ENCODE results near the gene PLCB1.

Gene PLCB1

DNA sequence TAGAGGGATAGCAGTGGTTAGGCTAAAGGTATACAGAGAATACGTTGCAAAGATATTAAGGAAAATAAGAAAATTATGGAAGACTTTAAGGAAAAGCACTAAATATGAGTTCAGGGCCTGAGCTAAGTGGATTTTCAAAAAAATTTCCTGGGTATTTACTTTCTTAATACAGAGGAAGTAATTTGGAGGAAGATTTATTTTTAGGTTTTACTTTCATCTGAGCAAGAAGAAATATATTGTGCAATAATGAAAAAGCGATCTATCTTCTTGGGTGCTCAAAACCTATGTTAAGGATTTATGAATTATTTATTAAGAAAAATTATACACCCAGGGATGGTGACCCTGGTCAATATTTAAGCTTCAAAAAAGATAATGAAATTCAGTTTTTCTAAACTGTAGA lies 224.7 kb downstream of the PLCB1 start:
- H3K36me3 ChIP-seq = no peaks in the 10 kb centered on the region
- DNase-seq = no peak
- H3K27me3 ChIP-seq = no peaks in the 10 kb centered on the region
- no peaks in the 10 kb centered on the region for H3K9me3 ChIP-seq
- intact Hi-C loops (cut with DNase I; ENCODE audit: low total_unique reads) = no loop called here
- no peak overlapping the region for H3K4me3 ChIP-seq
- TF ChIP-seq, protein P1, sequence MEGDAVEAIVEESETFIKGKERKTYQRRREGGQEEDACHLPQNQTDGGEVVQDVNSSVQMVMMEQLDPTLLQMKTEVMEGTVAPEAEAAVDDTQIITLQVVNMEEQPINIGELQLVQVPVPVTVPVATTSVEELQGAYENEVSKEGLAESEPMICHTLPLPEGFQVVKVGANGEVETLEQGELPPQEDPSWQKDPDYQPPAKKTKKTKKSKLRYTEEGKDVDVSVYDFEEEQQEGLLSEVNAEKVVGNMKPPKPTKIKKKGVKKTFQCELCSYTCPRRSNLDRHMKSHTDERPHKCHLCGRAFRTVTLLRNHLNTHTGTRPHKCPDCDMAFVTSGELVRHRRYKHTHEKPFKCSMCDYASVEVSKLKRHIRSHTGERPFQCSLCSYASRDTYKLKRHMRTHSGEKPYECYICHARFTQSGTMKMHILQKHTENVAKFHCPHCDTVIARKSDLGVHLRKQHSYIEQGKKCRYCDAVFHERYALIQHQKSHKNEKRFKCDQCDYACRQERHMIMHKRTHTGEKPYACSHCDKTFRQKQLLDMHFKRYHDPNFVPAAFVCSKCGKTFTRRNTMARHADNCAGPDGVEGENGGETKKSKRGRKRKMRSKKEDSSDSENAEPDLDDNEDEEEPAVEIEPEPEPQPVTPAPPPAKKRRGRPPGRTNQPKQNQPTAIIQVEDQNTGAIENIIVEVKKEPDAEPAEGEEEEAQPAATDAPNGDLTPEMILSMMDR (IDR thresholded peaks at IDR 0.05) = no peak
- H3K4me1 ChIP-seq = no peaks in the 10 kb centered on the region
- no peak overlapping the region for H3K27ac ChIP-seq

DNA sequence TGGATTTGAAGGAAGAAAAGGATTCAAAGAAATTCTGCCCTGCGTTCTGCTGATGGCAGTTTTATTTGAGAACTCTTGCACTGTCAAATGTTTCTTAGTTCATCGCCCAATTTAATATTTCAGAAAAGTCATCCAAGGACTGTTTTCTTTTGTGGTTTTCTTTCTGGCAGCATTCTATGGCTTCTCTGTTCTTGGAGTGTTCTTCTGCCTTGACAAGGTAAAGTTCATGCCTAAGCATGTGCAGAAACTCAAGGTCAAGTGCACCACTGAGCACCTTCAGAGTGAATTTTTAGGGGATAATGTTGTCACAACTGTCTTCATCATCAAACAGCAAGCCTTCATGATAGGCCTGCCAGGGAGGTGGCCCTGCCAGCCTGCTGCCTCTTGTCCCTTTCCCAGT lies 225.6 kb downstream of the PLCB1 start:
- H3K27ac ChIP-seq = no peak overlapping the region
- no peaks in the 10 kb centered on the region for H3K9me3 ChIP-seq
- H3K4me1 ChIP-seq = no peaks in the 10 kb centered on the region
- no peaks in the 10 kb centered on the region for H3K36me3 ChIP-seq
- no peak overlapping the region for H3K4me3 ChIP-seq
- intact Hi-C loops (cut with DNase I; ENCODE audit: low total_unique reads) = no loop called here
- TF ChIP-seq, protein P1 (IDR thresholded peaks at IDR 0.05) = no peak
- DNase-seq = no peak
- no peaks in the 10 kb centered on the region for H3K27me3 ChIP-seq

DNA sequence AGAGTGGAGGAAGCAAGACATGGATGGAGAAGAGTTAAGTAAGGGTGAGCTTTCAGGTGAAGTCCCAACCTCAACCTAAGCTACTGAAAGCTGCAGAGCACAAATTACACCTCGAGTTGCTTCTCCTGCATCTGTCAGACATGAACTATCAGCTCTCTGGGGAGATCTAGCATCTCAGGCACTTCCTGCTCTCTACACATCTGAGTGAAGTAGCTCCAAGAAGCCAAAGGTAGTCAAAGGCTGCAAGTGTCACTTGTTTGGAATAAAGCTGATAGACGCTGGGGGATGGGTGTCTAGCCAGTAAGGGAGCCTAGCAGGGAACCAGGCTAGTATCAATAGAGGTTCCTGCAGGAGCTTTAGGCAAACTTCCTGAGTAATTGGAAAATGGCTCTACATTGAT lies 228.0 kb downstream of the PLCB1 start:
- Histone ChIP-seq H3K27me3 (no peaks in the 10 kb centered on the region), H3K27ac (no peak overlapping the region), H3K36me3 (no peaks in the 10 kb centered on the region), H3K4me3 (no peak overlapping the region), H3K9me3 (no peaks in the 10 kb centered on the region), H3K4me1 (no peaks in the 10 kb centered on the region)
- intact Hi-C loops (cut with DNase I; ENCODE audit: low total_unique reads) = no loop called here
- TF ChIP-seq, protein P1 (IDR thresholded peaks at IDR 0.05) = no peak
- no peak for DNase-seq

DNA sequence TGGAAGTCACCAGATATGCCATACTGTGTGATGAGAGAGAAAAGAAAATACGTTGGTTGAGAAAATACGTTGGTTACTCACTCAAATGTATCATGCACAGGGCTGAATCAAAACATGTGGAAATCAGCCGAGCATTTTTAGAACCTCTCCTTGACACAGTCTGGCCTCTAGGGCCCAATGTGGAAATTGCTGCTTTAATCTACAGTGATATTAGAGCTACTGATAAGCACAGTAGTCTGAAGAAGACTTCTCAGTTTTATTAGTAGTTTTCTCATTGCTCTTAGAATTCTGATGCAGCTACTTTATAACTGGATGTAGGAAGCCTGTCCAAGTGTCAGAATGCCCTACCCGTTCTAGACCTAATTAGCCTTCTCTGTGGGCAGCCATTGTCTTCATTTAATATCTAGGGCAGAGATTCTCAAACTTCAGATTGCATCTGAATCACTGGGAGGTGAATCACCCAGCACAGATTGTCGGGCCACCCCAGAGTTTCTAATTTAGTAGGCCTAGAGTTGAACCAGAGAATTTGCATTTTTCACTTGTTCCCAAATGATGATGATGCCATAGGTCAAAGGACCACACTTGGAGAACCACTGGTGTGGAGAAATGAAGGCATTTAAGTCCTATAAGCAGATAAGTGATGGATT lies 229.1 kb downstream of the PLCB1 start:
- H3K27me3 ChIP-seq = no peaks in the 10 kb centered on the region
- H3K27ac ChIP-seq = no peak overlapping the region
- no peak for DNase-seq
- H3K9me3 ChIP-seq = no peaks in the 10 kb centered on the region
- TF ChIP-seq, protein P1 (IDR thresholded peaks at IDR 0.05) = no peak
- no peak overlapping the region for H3K4me3 ChIP-seq
- intact Hi-C loops (cut with DNase I; ENCODE audit: low total_unique reads) = no loop called here
- no peaks in the 10 kb centered on the region for H3K36me3 ChIP-seq
- no peaks in the 10 kb centered on the region for H3K4me1 ChIP-seq

DNA sequence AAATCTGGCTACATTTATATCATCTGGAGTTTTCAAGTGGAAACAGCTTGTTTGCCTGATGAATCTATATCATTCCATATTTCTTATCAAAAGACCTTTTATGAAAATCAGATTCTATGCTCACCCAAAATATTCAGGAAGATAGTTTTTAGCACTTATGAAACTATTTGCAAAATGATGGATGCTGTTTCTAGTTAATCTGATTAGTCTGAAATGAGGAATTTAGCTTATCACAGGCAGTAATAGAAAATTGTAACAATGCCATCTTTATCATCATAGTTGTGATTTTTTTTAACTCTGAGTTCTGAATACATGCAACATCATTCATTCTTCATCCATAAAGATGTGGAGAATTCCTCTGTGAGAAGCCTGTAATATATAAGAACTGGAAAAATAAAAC lies 229.7 kb downstream of the PLCB1 start:
- TF ChIP-seq, protein P1 (IDR thresholded peaks at IDR 0.05) = no peak
- Histone ChIP-seq H3K4me1 (no peaks in the 10 kb centered on the region), H3K27me3 (no peaks in the 10 kb centered on the region), H3K36me3 (no peaks in the 10 kb centered on the region), H3K27ac (no peak overlapping the region), H3K4me3 (no peak overlapping the region), H3K9me3 (no peaks in the 10 kb centered on the region)
- DNase-seq = no peak
- intact Hi-C loops (cut with DNase I; ENCODE audit: low total_unique reads) = no loop called here

DNA sequence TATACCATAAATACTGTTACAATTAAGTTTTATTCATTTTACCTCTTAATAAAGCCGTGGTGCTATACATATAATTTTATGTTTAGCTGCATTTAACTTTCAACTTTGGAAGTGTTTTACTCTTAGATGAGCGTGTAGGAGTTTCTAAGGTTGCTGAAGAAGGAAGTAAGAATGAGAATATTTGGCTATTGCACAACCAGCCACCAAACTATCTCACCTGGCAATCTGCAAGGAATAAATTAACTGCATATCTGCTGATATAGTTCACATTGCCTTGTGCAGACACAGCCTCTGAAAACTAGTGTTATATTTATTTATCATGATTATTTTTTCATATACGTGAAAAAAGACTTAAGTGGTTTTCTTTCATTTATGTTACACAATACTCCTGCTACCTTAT lies 230.4 kb downstream of the PLCB1 start:
- no peaks in the 10 kb centered on the region for H3K27me3 ChIP-seq
- no peak overlapping the region for H3K4me3 ChIP-seq
- H3K27ac ChIP-seq = no peak overlapping the region
- no peak for DNase-seq
- H3K9me3 ChIP-seq = no peaks in the 10 kb centered on the region
- TF ChIP-seq, protein P1 (IDR thresholded peaks at IDR 0.05) = no peak
- no peaks in the 10 kb centered on the region for H3K4me1 ChIP-seq
- no peaks in the 10 kb centered on the region for H3K36me3 ChIP-seq
- intact Hi-C loops (cut with DNase I; ENCODE audit: low total_unique reads) = no loop called here
